GM12872 (cell line): Measurements from ENCODE around the gene LYPD6.

Source experiments
- TF ChIP-seq, protein P1 (sequence below): IDR thresholded peaks from 3 replicates; pipeline ENCODE4 v1.5.1; 2011; ENCODE audit warnings: low read depth, mild to moderate bottlenecking, low read length, moderate library complexity; ENCODE audit not compliant: insufficient read depth

Gene LYPD6

DNA sequence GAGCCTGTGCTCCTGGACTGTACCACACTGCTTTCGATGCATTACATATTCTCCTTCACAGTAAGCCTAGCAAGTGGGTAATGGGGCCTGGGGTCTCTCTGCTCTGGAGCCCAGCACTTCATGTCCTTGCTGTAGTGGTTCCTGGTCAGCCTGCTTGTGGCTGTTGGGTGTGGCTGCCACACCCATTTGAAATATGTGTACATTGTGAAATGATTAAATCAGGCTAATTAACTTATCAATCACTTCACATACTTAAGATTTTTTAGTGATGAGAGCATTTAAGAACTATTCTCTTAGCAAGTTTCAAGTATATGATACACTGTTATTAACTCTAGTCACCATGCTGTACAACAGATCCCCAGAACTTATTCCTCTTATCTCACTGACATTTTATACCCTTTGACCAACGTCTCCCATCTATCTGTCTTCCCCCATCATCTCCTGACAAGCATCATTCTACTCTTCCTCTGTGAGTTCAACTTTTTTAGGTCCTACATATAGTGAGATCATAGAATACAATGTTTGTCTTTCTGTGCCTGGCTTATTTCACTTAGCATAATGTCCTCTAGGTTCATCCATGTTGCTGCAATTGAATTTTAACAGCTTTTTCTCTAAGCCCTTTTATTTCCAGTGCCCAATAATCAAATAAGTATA is 92.1 kb downstream of the LYPD6 start:
- TF ChIP-seq, protein P1, sequence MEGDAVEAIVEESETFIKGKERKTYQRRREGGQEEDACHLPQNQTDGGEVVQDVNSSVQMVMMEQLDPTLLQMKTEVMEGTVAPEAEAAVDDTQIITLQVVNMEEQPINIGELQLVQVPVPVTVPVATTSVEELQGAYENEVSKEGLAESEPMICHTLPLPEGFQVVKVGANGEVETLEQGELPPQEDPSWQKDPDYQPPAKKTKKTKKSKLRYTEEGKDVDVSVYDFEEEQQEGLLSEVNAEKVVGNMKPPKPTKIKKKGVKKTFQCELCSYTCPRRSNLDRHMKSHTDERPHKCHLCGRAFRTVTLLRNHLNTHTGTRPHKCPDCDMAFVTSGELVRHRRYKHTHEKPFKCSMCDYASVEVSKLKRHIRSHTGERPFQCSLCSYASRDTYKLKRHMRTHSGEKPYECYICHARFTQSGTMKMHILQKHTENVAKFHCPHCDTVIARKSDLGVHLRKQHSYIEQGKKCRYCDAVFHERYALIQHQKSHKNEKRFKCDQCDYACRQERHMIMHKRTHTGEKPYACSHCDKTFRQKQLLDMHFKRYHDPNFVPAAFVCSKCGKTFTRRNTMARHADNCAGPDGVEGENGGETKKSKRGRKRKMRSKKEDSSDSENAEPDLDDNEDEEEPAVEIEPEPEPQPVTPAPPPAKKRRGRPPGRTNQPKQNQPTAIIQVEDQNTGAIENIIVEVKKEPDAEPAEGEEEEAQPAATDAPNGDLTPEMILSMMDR: no peak

DNA sequence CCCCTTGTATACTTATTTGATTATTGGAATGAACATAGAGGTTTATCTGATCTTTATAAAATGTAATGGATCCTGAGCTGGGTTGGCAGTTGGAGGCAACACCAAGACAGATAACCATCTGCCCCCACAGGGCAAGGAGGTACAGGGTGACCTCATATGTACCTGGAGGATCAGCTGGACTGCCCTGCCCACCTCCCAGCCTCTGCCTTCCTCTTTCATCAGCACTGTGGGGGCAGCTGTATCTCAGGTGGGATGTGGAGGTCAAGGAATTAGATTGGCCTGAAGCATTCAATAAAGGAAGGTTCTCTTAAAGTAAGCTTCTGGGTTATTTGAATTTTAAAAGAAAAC is 92.6 kb downstream of the LYPD6 start:
- TF ChIP-seq, protein P1: no peak

- TF ChIP-seq, protein P1: no peak
Measured at GRCh38 chr2:149423630-149424029, 93.2 kb downstream of the LYPD6 start.

DNA sequence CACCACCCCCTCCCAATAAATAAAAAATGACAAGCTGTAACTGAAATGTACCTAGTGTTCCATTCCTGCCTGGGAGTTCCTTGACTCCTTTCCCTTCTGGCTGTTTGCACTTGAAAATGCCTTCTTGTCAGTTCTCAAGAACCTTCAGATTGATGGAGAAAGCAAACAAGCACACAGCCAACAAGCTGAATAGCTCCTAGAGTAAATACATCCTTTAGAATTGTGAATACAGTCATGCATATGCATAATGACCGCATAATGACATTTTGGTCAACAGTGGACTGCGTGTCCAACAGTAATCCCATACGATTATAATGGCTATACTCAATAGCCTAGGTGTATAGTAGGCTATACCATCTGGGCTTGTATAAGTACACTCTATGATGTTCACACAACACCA is 97.0 kb downstream of the LYPD6 start:
- TF ChIP-seq, protein P1: no peak

GRCh38 chr2:149428783-149429182 is 98.4 kb downstream of the LYPD6 start:
- TF ChIP-seq, protein P1: no peak

GRCh38 chr2:149430743-149431736 is 100.7 kb downstream of the LYPD6 start:
- TF ChIP-seq, protein P1: no peak

DNA sequence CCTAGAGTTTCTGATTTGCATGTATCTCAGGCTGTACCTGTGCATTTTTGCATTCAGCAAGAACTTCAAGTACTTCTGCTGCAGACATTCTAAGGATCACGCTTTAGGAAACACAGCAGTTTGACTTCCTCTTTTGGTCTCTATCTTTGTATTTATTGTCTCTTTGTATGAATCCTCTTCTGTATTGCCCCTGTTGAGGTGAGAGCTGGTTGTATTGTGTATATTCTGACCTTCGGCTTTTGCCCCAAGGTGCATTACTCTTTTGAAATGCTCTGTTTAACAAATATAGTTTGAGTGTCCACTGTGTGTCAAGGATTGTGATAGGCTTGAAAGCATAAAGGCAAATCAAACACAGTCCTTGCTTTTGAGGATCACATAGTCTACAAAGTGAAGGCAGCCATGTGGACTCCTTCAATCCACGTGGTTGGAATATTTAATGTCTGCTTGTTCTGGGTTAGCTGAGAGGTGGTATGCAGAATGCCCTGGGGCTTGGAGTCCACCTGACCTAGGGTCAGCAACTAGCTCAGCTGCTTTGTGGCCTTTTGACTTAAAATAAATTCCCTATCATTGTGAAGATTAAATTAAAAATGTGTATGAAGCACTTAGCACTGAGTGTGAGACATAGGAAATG is 108.1 kb downstream of the LYPD6 start:
- TF ChIP-seq, protein P1: no peak
